ENCODE data around the gene WIPI1.

DNA sequence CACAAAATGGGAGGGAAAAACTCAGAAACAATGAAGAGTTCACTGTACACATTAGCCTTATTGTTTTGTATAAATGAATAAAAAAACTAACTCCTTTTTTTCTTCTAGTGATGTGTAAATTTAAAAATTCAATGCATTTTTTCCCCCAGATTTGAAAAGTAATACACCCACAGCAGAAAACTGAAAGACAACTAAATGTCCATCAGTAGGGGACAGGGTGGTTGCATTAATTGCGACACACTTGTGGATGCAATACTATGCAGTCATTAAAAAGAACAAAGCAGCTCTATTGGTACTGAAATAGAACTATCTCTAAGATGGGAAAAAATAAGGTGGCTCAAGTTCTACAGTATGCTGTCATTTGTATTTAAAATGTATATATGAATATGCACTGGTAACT is 13.7 kb upstream of the WIPI1 start:
- TF ChIP-seq POLR2A (IDR thresholded peaks at IDR 0.05): no peak
- no peak for TF ChIP-seq CTCF (IDR thresholded peaks at IDR 0.05)

Measured in Peyer's patch (tissue), 4 donors.